ENCODE data around the gene IGSF9B.

The IGSF9B gene

DNA sequence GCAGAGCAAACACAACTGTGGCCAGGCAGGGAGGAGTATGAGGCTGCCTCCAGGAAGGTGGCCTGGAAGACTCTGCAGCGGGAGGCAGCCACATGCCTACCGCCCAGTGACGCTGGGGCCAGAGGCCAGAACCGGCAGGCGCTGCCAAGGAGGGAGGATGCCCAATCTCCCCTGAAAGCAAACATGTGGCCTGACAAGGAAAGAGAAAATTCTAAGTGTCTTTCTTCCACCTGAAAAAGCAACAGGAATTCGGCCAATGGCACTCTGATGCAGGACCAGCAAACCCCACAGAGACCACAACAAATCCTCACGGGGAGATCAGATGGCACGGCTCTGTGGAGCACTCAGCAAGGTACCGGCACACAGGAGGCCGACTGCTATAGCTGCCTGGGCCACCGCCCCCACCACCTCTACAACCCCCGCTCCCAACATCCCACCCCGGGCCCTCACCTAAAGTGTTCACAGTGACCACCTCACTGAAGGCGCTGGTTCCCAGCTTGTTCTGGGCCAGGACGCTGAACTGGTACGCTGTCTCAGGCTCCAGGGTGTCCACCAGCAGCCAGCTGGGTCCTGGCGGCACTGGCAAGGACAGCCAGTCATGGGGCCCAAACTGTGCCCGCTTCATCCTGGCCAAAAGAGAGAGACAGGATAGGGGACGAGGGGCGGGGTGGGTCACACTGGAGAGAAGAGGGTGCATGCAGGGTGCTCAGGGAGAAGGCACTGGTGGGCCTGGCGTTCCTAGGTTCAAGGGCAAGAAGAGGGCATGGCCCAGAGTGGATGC, 30.1 kb downstream of the IGSF9B start:
- no peak overlapping the region for H3K4me3 ChIP-seq (ENCODE audit: low read depth in 1 of 2, low read length in 2 of 2)
- H3K27ac ChIP-seq (ENCODE audit: low read depth, low read length) = no peak overlapping the region
- H3K4me1 ChIP-seq (ENCODE audit: insufficient read depth, low read length) = peaks cover 7% of the 10 kb centered on the region
- H3K9ac ChIP-seq (ENCODE audit: low read length) = no peak overlapping the region
- H3K27me3 ChIP-seq (ENCODE audit: control insufficient read depth in 1 of 2, insufficient read depth in 2 of 2, low read length in 2 of 2) = no peaks in the 10 kb centered on the region
- H3K9me3 ChIP-seq (ENCODE audit: low read length) = no peaks in the 10 kb centered on the region
- H3K36me3 ChIP-seq (ENCODE audit: insufficient read depth, low read length) = peaks cover 61% of the 10 kb centered on the region

DNA sequence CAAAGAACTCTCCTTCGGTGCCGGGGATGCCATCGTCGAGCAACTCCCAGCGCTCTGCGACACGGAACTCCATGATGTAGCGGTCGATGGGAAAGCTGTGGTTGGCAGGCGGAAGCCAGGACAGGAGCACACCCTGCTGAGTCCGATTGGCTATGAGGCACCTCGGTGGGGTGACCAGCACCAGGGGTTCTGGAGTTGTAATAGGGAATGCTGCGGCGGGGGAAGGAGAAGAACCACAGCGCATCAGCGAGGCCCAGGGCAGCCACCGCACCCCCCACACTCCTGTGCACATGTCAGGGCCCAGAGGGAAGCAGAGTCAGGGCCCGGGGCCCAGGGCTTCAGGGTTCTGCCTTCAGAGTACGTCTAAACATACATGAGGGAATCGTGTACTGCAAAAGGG, 31.0 kb downstream of the IGSF9B start:
- H3K27me3 ChIP-seq (ENCODE audit: control insufficient read depth in 1 of 2, insufficient read depth in 2 of 2, low read length in 2 of 2) = no peaks in the 10 kb centered on the region
- H3K4me1 ChIP-seq (ENCODE audit: insufficient read depth, low read length) = peaks cover 7% of the 10 kb centered on the region
- no peak overlapping the region for H3K9ac ChIP-seq (ENCODE audit: low read length)
- peaks cover 62% of the 10 kb centered on the region for H3K36me3 ChIP-seq (ENCODE audit: insufficient read depth, low read length)
- no peak overlapping the region for H3K4me3 ChIP-seq (ENCODE audit: low read depth in 1 of 2, low read length in 2 of 2)
- no peak overlapping the region for H3K27ac ChIP-seq (ENCODE audit: low read depth, low read length)
- no peaks in the 10 kb centered on the region for H3K9me3 ChIP-seq (ENCODE audit: low read length)

DNA sequence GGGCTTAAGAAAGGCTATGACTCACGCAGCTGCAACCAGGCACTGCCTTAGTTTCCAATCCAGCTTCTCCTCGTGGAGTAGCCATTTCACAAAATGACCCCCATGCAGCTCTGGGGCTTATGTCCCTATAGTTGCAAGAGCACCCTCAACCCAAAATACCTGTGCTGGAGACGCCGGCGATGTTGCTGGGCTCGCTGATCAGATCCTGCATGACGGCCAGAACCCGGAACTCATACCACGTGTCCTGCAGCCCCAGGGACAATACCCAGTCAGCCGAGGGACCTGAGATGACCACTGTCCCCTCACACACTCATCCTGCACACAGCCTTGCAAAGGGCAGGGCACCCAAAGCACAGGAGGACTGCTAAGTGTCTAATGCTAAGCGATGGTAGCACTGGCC, 32.1 kb downstream of the IGSF9B start:
- H3K27me3 ChIP-seq (ENCODE audit: control insufficient read depth in 1 of 2, insufficient read depth in 2 of 2, low read length in 2 of 2) = no peaks in the 10 kb centered on the region
- H3K4me1 ChIP-seq (ENCODE audit: insufficient read depth, low read length) = peaks cover 7% of the 10 kb centered on the region
- H3K9ac ChIP-seq (ENCODE audit: low read length) = no peak overlapping the region
- no peak overlapping the region for H3K4me3 ChIP-seq (ENCODE audit: low read depth in 1 of 2, low read length in 2 of 2)
- H3K9me3 ChIP-seq (ENCODE audit: low read length) = no peaks in the 10 kb centered on the region
- H3K27ac ChIP-seq (ENCODE audit: low read depth, low read length) = no peak overlapping the region
- H3K36me3 ChIP-seq (ENCODE audit: insufficient read depth, low read length) = peaks cover 59% of the 10 kb centered on the region

DNA sequence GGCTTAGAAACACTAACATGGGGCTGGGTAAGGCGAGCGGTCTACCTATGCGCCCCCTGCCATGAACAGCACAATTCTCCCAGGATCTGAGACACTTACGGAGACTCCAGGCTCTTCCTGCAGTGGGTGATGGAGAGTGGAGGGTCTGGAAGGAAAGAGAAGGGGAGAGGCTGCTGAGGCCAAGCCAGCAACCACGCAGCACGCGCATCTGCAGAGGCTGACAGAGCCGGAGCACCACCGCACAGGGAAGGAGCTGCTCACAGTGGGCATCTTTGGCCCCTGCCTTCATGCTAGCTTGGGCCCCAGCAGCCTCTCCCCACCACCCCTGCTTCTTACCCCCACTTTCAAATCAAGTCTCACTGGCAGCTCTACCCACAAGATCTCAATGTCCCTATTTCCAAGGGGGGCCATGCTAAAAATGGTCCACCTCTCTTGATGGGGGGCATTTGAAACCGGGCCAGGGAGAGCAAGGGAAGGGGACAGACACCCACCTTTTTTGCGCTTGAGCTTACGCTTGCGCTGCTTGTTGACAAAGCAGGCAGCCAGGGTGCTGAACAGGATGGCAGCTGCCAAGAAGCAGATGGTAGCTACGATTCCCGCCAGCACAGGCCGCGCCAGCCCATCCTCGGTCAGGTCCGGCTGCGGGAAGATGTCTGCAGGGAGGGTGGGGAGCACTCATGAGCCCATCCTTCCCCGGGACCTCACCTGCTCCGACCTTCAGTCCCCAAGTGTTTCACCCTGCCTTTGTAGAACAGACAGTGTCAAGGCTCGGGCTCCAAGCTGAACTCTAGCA, 34.5 kb downstream of the IGSF9B start:
- Histone ChIP-seq H3K27me3 (ENCODE audit: control insufficient read depth in 1 of 2, insufficient read depth in 2 of 2, low read length in 2 of 2) (no peaks in the 10 kb centered on the region), H3K27ac (ENCODE audit: low read depth, low read length) (no peak overlapping the region), H3K36me3 (ENCODE audit: insufficient read depth, low read length) (peaks cover 53% of the 10 kb centered on the region), H3K9ac (ENCODE audit: low read length) (no peak overlapping the region), H3K9me3 (ENCODE audit: low read length) (no peaks in the 10 kb centered on the region), H3K4me1 (ENCODE audit: insufficient read depth, low read length) (no peaks in the 10 kb centered on the region), H3K4me3 (ENCODE audit: low read depth in 1 of 2, low read length in 2 of 2) (no peak overlapping the region)

DNA sequence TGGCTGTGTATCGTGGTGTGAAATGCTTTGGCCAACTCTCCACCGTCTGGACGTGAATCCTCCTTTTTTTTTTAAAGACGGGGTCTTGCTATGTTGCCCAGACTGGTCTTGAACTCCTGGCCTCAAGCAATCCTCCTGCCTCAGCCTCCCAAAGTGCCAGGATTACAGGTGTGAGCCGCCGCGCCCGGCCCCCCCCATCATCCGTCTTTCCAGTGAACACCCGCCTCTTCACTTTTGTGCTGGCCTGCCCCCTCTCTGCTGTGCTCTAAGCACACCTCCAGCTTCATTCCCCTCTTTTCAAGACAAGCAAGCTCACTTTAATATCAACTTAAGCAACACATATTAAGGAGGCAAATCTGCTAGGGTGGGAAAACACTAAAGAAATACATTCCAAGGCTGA, 35.3 kb downstream of the IGSF9B start:
- Histone ChIP-seq H3K27ac (ENCODE audit: low read depth, low read length) (no peak overlapping the region), H3K4me3 (ENCODE audit: low read depth in 1 of 2, low read length in 2 of 2) (no peak overlapping the region), H3K36me3 (ENCODE audit: insufficient read depth, low read length) (peaks cover 55% of the 10 kb centered on the region), H3K9me3 (ENCODE audit: low read length) (no peaks in the 10 kb centered on the region), H3K9ac (ENCODE audit: low read length) (no peak overlapping the region), H3K4me1 (ENCODE audit: insufficient read depth, low read length) (no peaks in the 10 kb centered on the region), H3K27me3 (ENCODE audit: control insufficient read depth in 1 of 2, insufficient read depth in 2 of 2, low read length in 2 of 2) (no peaks in the 10 kb centered on the region)

DNA sequence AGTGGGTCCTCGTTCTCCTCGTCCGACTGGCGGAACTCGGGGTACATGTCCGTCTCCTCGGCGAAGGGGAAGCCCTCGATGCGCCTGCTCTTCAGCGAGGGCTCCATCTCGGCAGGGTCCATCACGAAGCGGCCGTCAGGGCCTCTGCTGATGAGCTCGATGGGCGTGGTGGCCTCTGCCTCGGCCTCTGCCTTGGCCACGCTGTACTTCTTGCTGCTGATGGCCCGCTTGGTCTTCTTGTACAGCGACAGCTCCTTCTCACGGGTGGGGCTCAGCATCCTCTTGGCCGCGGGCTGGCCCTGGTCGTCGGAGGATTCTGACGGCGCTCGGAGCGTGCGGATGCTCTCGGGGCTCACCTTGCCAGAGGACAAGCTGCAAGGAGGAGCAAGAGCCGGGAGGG, 35.7 kb downstream of the IGSF9B start:
- peaks cover 55% of the 10 kb centered on the region for H3K36me3 ChIP-seq (ENCODE audit: insufficient read depth, low read length)
- no peaks in the 10 kb centered on the region for H3K4me1 ChIP-seq (ENCODE audit: insufficient read depth, low read length)
- H3K9ac ChIP-seq (ENCODE audit: low read length) = no peak overlapping the region
- no peak overlapping the region for H3K4me3 ChIP-seq (ENCODE audit: low read depth in 1 of 2, low read length in 2 of 2)
- no peaks in the 10 kb centered on the region for H3K9me3 ChIP-seq (ENCODE audit: low read length)
- no peak overlapping the region for H3K27ac ChIP-seq (ENCODE audit: low read depth, low read length)
- no peaks in the 10 kb centered on the region for H3K27me3 ChIP-seq (ENCODE audit: control insufficient read depth in 1 of 2, insufficient read depth in 2 of 2, low read length in 2 of 2)

DNA sequence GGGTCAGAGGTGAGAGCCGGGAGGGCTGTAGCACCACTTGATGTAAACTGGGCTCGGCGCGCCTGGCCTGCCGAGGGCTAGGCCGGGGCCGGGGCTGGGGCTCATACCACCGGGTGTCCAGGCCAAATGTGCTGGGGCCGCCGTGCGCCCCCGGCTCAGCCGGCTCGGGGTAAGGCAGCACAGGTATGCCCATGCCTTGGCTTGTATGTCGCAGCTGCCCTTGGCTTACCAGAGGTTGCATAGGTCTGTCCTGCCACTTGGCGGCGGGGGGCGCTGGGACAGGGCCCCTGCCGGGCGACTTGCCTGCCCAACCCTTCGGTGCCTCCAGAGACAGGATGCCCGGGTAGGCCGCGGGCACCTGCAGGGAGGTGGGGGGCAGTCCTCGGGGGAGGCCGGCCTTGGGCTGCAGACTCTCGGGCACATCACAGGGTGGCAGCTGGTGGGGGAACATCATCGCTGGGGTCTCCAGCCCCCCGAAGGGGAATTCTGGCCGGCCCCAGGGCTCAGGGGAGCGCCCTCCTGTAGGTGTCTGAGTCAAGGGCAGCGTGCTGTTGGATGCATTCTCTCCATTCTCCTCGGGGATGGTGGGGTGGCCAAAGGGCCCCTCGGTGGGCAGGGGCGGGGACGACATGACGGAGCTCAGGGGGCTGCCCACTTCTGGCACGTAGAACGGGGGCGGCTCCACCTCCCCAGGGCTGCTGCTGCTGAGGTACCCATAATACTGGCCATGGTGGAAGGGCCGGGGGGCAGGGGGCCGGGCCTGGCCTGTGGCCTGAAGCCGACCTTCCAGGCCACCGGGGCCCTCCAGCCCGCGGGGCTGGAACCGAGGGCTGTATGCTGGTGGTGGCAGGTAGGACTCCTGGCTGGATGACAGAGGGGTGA, 36.4 kb downstream of the IGSF9B start:
- Histone ChIP-seq H3K4me1 (ENCODE audit: insufficient read depth, low read length) (no peaks in the 10 kb centered on the region), H3K27ac (ENCODE audit: low read depth, low read length) (no peak overlapping the region), H3K9ac (ENCODE audit: low read length) (no peak overlapping the region), H3K9me3 (ENCODE audit: low read length) (no peaks in the 10 kb centered on the region), H3K36me3 (ENCODE audit: insufficient read depth, low read length) (peaks cover 51% of the 10 kb centered on the region), H3K27me3 (ENCODE audit: control insufficient read depth in 1 of 2, insufficient read depth in 2 of 2, low read length in 2 of 2) (no peaks in the 10 kb centered on the region), H3K4me3 (ENCODE audit: low read depth in 1 of 2, low read length in 2 of 2) (no peak overlapping the region)

DNA sequence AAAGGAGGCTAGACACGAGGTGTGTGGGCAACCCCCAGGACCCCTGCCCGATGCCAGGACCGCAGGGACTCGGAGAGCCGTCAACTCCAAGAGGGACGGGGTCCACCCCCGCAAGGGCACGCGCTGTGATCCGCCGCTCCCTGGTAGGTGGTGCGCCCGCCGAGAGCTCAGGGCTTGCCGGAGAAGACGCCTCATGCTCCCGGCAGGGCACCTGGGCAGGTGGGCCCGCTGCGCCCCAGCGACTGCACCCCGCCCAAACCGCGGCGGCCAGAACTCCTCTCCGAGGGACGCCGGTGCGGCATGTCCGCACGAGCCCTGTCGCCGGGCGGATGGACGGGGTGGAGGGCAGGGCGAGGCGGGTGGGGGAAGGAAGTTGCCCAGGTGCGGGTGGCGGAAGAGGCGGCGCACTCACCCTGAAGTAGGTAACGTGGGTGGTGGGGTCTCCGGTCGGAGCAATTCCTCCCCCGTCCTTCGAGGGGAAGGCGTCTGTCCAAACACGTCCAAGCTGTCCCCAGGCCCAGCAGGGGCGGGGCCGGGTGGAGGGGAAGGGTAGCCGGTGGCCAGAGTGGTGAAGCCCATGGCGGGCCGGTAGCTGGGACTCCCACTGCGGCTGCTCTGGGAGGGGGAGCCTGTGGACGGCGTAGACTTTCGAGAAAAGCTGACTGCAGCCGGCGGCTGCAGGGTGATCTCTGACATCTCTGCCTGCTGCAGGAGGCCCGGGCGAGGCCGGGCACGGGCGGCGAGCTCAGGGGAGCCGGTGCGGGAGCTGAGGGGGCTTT, 37.2 kb downstream of the IGSF9B start:
- H3K4me3 ChIP-seq (ENCODE audit: low read depth in 1 of 2, low read length in 2 of 2) = no peak overlapping the region

DNA sequence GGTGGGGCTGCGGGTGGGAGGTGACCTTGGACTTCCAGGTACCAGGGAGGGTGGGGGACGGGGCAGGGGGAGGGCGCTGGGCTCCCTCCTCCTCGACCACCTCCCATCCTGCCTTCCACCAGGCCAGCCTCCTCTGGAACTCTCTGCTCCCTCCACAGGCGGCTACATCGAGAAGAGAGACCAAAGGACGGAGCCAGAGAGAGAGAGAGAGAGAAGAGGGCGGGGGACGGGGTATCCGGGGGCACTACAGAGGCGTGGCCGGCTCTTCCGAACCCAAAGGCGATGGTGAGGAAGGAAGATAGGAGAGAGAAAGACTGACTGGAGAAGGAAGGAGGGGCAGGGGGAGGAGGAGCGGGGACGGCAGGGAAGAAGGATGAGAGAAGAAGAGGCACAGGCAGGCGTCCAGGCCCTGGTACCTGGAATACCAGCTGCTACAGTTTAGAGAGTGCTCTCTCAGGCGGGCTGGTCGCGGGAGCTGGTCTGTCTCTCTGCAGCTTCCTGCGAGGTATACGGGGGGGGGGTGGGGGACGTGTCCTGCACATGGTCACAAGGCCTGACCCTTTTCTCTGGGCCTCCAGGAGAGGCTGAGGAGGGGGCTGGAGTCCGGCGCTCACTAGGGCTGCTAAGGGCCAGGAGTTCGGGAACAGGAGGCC, 38.0 kb downstream of the IGSF9B start:
- Histone ChIP-seq H3K36me3 (ENCODE audit: insufficient read depth, low read length) (peaks cover 46% of the 10 kb centered on the region), H3K27me3 (ENCODE audit: control insufficient read depth in 1 of 2, insufficient read depth in 2 of 2, low read length in 2 of 2) (no peaks in the 10 kb centered on the region), H3K4me1 (ENCODE audit: insufficient read depth, low read length) (no peaks in the 10 kb centered on the region), H3K4me3 (ENCODE audit: low read depth in 1 of 2, low read length in 2 of 2) (no peak overlapping the region), H3K9ac (ENCODE audit: low read length) (no peak overlapping the region), H3K9me3 (ENCODE audit: low read length) (no peaks in the 10 kb centered on the region), H3K27ac (ENCODE audit: low read depth, low read length) (no peak overlapping the region)

More for the DNA sequence above, 37.2 kb downstream of the IGSF9B start:
- Histone ChIP-seq H3K9me3 (ENCODE audit: low read length) (no peaks in the 10 kb centered on the region), H3K27ac (ENCODE audit: low read depth, low read length) (no peak overlapping the region), H3K9ac (ENCODE audit: low read length) (no peak overlapping the region), H3K27me3 (ENCODE audit: control insufficient read depth in 1 of 2, insufficient read depth in 2 of 2, low read length in 2 of 2) (no peaks in the 10 kb centered on the region), H3K4me1 (ENCODE audit: insufficient read depth, low read length) (no peaks in the 10 kb centered on the region), H3K36me3 (ENCODE audit: insufficient read depth, low read length) (peaks cover 49% of the 10 kb centered on the region)

DNA sequence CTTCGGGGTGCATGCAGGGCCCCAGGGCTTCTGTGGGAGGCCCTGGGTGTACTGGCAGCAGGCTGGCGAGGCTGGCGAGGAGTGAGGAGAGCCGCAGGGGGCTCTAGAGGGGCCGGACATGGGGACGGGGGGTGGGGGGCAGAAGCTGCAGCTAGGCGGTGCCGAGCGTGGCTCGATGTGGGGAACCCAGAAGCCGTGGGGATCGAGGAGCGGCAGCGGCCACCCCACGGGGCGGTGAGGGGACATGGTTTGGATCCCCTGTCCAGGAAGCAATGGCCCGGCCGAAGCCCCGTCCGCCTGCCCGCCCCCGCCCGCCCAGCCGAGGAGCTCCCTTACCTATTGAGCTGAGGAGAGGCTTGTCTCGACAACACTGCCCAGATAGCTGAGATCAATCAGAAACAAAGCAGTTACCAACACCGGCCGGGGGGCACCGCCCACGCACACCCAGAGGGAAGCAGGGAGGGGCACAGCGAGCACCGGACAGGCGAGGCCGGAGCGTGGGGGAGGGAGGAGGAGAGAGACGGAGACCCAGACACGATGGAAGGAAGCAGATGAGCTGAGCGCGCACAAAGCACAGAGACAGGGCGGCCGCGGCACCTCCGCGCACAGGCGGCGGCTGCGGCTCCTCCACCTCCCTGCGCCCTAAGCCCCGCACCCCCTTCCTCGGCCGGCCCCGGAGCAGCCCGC, 38.7 kb downstream of the IGSF9B start:
- no peaks in the 10 kb centered on the region for H3K27me3 ChIP-seq (ENCODE audit: control insufficient read depth in 1 of 2, insufficient read depth in 2 of 2, low read length in 2 of 2)
- peaks cover 40% of the 10 kb centered on the region for H3K36me3 ChIP-seq (ENCODE audit: insufficient read depth, low read length)
- no peak overlapping the region for H3K4me3 ChIP-seq (ENCODE audit: low read depth in 1 of 2, low read length in 2 of 2)

More for the DNA sequence above, 38.7 kb downstream of the IGSF9B start:
- H3K27ac ChIP-seq (ENCODE audit: low read depth, low read length) = no peak overlapping the region
- H3K9me3 ChIP-seq (ENCODE audit: low read length) = no peaks in the 10 kb centered on the region
- no peaks in the 10 kb centered on the region for H3K4me1 ChIP-seq (ENCODE audit: insufficient read depth, low read length)
- H3K9ac ChIP-seq (ENCODE audit: low read length) = no peak overlapping the region
